Fibroblast of skin of right biceps (primary cell): Measurements from ENCODE around the gene PRAMEF26.
"Not testable (repeated sequence)": the region's sequence is repeated elsewhere in the genome, so short reads cannot be mapped to it uniquely, and the experiment has no call there.

ENCODE experiments used
- DNase-seq: peaks from one replicate; pipeline ENCODE4 v3.0.0-alpha.2; 2013

PRAMEF26 gene

DNA sequence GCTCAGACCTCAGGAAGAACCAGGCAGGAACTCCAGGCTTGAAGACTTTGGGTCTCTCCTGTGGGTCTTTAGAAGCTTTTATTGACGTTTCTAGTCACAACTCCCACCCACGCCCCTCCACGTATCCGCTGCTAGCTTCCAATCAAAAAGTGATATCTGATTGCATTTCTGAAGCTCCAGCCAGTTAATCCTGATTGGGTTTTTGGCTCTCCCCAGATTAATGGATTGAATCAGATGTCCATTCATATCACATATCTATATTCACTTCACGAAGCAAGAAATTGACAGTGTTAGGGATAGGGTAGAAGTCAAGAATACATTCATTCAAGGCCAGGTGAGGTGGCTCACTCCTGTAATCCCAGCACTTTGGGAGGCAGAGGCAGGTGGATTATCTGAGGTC is at the start of gene PRAMEF26:
TSS of gene PRAMEF26 (minus strand) at position 101 of the 400 bp plus-strand sequence. CDS start 2,914 bp downstream, outside the sequence.
- not testable (repeated sequence) for DNase-seq

DNA sequence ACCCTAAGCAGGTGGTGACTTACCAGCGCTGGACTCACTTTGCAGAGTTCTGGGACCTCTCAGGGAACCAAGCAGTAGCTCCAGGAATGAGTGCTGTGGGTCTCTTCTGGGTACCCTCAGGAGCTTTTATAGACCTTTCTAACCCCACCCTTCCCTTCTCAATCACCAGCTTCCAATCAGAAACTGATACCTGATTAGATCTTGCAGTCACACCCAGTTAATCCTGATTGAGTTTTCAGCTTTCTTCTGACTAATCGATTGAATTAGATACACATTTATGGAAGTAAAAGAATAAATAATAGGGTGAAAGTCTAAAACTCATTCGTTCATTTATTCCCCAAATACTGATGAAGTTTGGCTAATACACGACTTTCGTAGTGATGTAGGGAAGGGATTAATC is 45.5 kb upstream of the PRAMEF26 start, which contains the start of gene PRAMEF13:
TSS of gene PRAMEF13 (minus strand) at position 101 of the 400 bp plus-strand sequence. CDS start 1,820 bp downstream, outside the sequence.
- DNase-seq: not testable (repeated sequence)

DNA sequence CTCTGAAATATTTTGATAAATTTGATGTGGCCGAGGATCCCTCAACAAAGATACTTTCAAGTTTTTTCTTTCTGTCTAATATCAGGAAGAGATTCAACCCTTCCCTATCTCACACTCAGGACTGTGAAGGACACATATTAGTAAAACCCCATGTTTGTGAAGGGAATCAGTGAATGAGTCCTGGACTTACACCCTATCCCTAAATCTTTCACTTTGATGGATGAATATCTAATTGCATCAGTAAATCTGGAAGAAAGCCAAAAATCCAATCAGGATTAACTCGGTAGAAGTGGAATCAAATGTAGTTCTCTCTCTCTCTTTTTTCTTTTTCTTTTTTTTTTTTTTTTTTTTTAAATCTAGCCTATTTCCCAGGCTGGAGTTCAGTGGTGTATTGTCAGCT is 15.7 kb upstream of the PRAMEF26 start, which contains the start of gene PRAMEF9:
TSS of gene PRAMEF9 (plus strand) at position 301 of the 400 bp plus-strand sequence. CDS start 3,433 bp downstream, outside the sequence.
- DNase-seq: not testable (repeated sequence)

DNA sequence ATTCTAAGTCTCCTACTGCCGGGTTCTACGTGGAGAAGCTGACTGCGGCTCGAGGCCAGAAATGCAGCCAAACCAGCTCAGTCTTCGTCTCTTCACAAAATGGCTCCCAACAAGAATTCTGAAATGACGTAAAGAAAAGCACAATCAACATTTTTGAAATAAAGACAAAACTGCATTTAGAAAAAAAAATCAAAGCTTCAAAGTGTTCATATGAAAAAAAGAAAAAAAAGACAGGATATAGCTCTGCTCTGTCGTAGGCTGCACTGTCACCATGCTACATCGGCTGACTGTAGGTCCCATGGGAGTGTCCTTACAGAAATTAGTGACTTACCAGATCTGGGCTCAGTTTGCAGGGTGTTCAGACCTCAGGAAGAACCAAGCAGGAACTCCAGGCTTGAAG is 9.7 kb upstream of the PRAMEF26 start, which contains the start of gene HNRNPCL4:
TSS of gene HNRNPCL4 (minus strand) at position 101 of the 400 bp plus-strand sequence. CDS start 164 bp downstream, outside the sequence.
- DNase-seq: not testable (repeated sequence)

DNA sequence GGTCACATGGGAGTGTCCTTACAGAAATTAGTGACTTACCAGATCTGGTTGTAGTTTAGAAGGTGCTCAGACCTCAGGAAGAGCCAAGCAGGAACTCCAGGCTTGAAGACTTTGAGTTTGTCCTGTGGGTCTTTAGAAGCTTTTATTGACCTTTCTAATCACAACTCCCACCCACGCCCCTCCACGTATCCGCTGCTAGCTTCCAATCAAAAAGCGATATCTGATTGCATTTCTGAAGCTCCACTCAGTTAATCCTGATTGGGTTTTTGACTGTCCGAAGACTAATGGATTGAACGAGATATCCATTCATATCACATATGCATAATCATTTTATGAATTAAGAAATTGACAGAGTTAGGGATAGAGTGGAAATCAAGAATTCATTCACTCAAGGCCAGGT is 39.1 kb downstream of the PRAMEF26 start, which contains the start of gene HNRNPCL2:
TSS of gene HNRNPCL2 (minus strand) at position 101 of the 400 bp plus-strand sequence. CDS start 454 bp downstream, outside the sequence.
- not testable (repeated sequence) for DNase-seq
